GM23338 (cell line): Measurements from ENCODE around the gene GRM8. TPM values are rescaled to one million over a fixed set of nuclear protein-coding genes. Genes with fewer than 3 reads are reported as not detected.

ENCODE experiments used
- ATAC-seq: fragments of 200-7000 bp; cut with Tn5 transposase; 3 replicates; pipeline ENCODE4 v1.9.1; 2020
- DNase-seq: peaks from one replicate; pipeline ENCODE4 v3.0.0-alpha.2; 2015; ENCODE audit warnings: low spot score
- H2AFZ ChIP-seq: fragments of 200-600 bp; sonication (generic); 2 replicates; pipeline ENCODE4 v1.8.0; 2016; ENCODE audit warnings: antibody characterized with exemption, mild to moderate bottlenecking, moderate library complexity
- H3F3A ChIP-seq: fragments of 200-600 bp; sonication (generic); replicated peaks from 2 replicates; pipeline ENCODE4 v1.8.0; 2017; ENCODE audit warnings: antibody characterized with exemption, mixed run types, low read depth
- H3K27ac ChIP-seq: fragments of 200-600 bp; sonication (generic); 2 replicates; pipeline ENCODE4 v1.6.1; 2016; ENCODE audit warnings: low read depth
- H3K27me3 ChIP-seq: fragments of 200-600 bp; sonication (generic); 2 replicates; pipeline ENCODE4 v1.8.0; 2016; ENCODE audit warnings: mild to moderate bottlenecking, mixed run types, moderate library complexity; ENCODE audit not compliant: insufficient read depth
- H3K36me3 ChIP-seq: fragments of 200-600 bp; sonication (generic); 2 replicates; pipeline ENCODE4 v1.8.0; 2016; ENCODE audit warnings: mild to moderate bottlenecking; ENCODE audit not compliant: insufficient read depth
- H3K4me1 ChIP-seq: fragments of 200-600 bp; sonication (generic); 2 replicates; pipeline ENCODE4 v1.8.0; 2016; ENCODE audit warnings: mild to moderate bottlenecking, moderate library complexity; ENCODE audit not compliant: insufficient read depth
- H3K4me2 ChIP-seq: fragments of 200-600 bp; sonication (generic); 2 replicates; pipeline ENCODE4 v1.7.1; 2017; ENCODE audit warnings: mixed run types
- H3K4me3 ChIP-seq: fragments of 200-600 bp; sonication (generic); 2 replicates; pipeline ENCODE4 v1.6.1; 2016; ENCODE audit warnings: mixed run types
- H3K79me2 ChIP-seq: fragments of 200-600 bp; sonication (generic); replicated peaks from 2 replicates; pipeline ENCODE4 v1.8.0; 2017; ENCODE audit warnings: mild to moderate bottlenecking; ENCODE audit not compliant: insufficient read depth
- H3K9me2 ChIP-seq: fragments of 200-600 bp; sonication (generic); 2 replicates; pipeline ENCODE4 v1.8.0; 2017; ENCODE audit not compliant: insufficient read depth
- H4K20me1 ChIP-seq: fragments of 200-600 bp; sonication (generic); replicated peaks from 2 replicates; pipeline ENCODE4 v1.8.0; 2017; ENCODE audit warnings: mild to moderate bottlenecking; ENCODE audit not compliant: insufficient read depth
- H3K27ac Mint-ChIP-seq: 2 replicates; pipeline ENCODE4 v1.8.0; 2020; ENCODE audit warnings: inconsistent platforms, mild to moderate bottlenecking, moderate library complexity, mixed read lengths
- H3K27me3 Mint-ChIP-seq: 3 replicates; pipeline ENCODE4 v1.8.0; 2022; ENCODE audit warnings: low read depth, mild to moderate bottlenecking, moderate library complexity, mixed read lengths, inconsistent platforms; ENCODE audit not compliant: insufficient read depth, poor library complexity
- H3K36me3 Mint-ChIP-seq: 3 replicates; pipeline ENCODE4 v1.8.0; 2021; ENCODE audit warnings: low read depth, mild to moderate bottlenecking, inconsistent platforms, moderate library complexity, mixed read lengths
- H3K4me1 Mint-ChIP-seq: 3 replicates; pipeline ENCODE4 v1.8.0; 2020; ENCODE audit warnings: mild to moderate bottlenecking, inconsistent platforms, mixed read lengths
- H3K4me3 Mint-ChIP-seq: 3 replicates; pipeline ENCODE4 v1.8.0; 2021; ENCODE audit warnings: moderate library complexity, mild to moderate bottlenecking, inconsistent platforms, mixed read lengths
- H3K9me3 Mint-ChIP-seq: 3 replicates; pipeline ENCODE4 v1.8.0; 2020; ENCODE audit warnings: moderate library complexity, mild to moderate bottlenecking, inconsistent platforms, mixed read lengths
- CREB1 ChIP-seq: fragments of 250-450 bp; sonication (Bioruptor Pico); IDR thresholded peaks from 2 replicates; pipeline ENCODE4 v1.5.0; 2020; ENCODE audit warnings: low read depth, mild to moderate bottlenecking, moderate library complexity
- CTCF ChIP-seq, 2 experiments: fragments of 200-600 bp in 1 of 2; sonication (generic) in 1 of 2; conservative IDR thresholded peaks; 2 replicates each; pipeline versions ENCODE4 v1.5.1 to v1.6.1; 2016 to 2017; ENCODE audit warnings: antibody characterized with exemption in 2 of 2, low read depth in 2 of 2, mild to moderate bottlenecking in 2 of 2, moderate library complexity in 1 of 2
- ETS1 ChIP-seq: IDR thresholded peaks from 2 replicates; pipeline ENCODE4 v1.6.1; 2016; ENCODE audit warnings: antibody characterized with exemption
- EZH2 ChIP-seq: fragments of 200-600 bp; sonication (generic); IDR thresholded peaks from one replicate; pipeline ENCODE4 v1.8.0; 2017; ENCODE audit warnings: antibody characterized with exemption, mild to moderate bottlenecking, low read depth; ENCODE audit not compliant: unreplicated experiment
- EZH2phosphoT487 ChIP-seq: fragments of 200-600 bp; sonication (generic); IDR thresholded peaks from one replicate; pipeline ENCODE4 v1.8.1; 2018; ENCODE audit warnings: antibody characterized with exemption; ENCODE audit not compliant: unreplicated experiment
- JUNB ChIP-seq: IDR thresholded peaks from one replicate; pipeline ENCODE4 v1.6.1; 2016; ENCODE audit warnings: antibody characterized with exemption; ENCODE audit not compliant: unreplicated experiment
- STAT1 ChIP-seq: IDR thresholded peaks from one replicate; pipeline ENCODE4 v1.6.1; 2016; ENCODE audit warnings: antibody characterized with exemption; ENCODE audit not compliant: unreplicated experiment
- ZNF331 ChIP-seq: fragments of 250-450 bp; sonication (Bioruptor Pico); IDR thresholded peaks from 2 replicates; pipeline ENCODE4 v1.5.0; 2020; ENCODE audit warnings: low read depth, mild to moderate bottlenecking, moderate library complexity
- polyA plus RNA-seq: library from polyadenylated mRNA; unstranded; fragments of >200 nt; fragmentation: Nextera tagmentation; extraction: Ambion mirVana; gene quantifications from 2 replicates; pipeline ENCODE4 v1.2.1, GENCODE V29; 2016
- total RNA-seq: library from RNA; depleted of rRNA; stranded (reverse); fragments of >200 nt; shearing (Covaris generic); gene quantifications from 2 replicates; pipeline ENCODE4 v1.2.3, GENCODE V29; 2014
- TF ChIP-seq, protein P1 (sequence below): fragments of 250-450 bp; sonication (Bioruptor Pico); IDR thresholded peaks from 2 replicates; pipeline ENCODE4 v1.5.0; 2020; ENCODE audit warnings: mild to moderate bottlenecking, moderate library complexity
- TF ChIP-seq, protein P2 (sequence below): IDR thresholded peaks from one replicate; pipeline ENCODE4 v1.6.1; 2018; ENCODE audit warnings: antibody characterized with exemption; ENCODE audit not compliant: unreplicated experiment

Gene GRM8
- total and polyA plus RNA-seq, 2 experiments from 2014 or later: 1.9 to 6.6 TPM

DNA sequence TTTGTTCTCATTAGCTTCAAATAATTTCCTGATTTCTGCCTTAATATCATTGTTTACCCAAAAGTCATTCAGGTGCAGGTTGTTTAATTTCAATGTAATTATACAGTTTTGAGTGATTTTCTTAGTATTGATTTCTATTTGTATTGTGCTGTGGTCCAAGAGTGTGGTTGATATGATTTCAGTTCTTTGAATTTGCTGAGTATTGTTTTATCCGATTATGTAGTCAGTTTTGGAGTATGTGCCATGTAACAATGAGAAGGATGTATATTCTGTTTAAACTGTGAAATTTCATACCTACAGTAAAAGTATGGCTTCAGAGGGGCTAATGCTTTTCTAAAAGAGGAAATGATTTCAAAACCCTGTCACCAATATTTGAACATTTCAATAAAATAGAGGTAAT is 17.4 kb upstream of the GRM8 start (continued):
- TF ChIP-seq, protein P1, sequence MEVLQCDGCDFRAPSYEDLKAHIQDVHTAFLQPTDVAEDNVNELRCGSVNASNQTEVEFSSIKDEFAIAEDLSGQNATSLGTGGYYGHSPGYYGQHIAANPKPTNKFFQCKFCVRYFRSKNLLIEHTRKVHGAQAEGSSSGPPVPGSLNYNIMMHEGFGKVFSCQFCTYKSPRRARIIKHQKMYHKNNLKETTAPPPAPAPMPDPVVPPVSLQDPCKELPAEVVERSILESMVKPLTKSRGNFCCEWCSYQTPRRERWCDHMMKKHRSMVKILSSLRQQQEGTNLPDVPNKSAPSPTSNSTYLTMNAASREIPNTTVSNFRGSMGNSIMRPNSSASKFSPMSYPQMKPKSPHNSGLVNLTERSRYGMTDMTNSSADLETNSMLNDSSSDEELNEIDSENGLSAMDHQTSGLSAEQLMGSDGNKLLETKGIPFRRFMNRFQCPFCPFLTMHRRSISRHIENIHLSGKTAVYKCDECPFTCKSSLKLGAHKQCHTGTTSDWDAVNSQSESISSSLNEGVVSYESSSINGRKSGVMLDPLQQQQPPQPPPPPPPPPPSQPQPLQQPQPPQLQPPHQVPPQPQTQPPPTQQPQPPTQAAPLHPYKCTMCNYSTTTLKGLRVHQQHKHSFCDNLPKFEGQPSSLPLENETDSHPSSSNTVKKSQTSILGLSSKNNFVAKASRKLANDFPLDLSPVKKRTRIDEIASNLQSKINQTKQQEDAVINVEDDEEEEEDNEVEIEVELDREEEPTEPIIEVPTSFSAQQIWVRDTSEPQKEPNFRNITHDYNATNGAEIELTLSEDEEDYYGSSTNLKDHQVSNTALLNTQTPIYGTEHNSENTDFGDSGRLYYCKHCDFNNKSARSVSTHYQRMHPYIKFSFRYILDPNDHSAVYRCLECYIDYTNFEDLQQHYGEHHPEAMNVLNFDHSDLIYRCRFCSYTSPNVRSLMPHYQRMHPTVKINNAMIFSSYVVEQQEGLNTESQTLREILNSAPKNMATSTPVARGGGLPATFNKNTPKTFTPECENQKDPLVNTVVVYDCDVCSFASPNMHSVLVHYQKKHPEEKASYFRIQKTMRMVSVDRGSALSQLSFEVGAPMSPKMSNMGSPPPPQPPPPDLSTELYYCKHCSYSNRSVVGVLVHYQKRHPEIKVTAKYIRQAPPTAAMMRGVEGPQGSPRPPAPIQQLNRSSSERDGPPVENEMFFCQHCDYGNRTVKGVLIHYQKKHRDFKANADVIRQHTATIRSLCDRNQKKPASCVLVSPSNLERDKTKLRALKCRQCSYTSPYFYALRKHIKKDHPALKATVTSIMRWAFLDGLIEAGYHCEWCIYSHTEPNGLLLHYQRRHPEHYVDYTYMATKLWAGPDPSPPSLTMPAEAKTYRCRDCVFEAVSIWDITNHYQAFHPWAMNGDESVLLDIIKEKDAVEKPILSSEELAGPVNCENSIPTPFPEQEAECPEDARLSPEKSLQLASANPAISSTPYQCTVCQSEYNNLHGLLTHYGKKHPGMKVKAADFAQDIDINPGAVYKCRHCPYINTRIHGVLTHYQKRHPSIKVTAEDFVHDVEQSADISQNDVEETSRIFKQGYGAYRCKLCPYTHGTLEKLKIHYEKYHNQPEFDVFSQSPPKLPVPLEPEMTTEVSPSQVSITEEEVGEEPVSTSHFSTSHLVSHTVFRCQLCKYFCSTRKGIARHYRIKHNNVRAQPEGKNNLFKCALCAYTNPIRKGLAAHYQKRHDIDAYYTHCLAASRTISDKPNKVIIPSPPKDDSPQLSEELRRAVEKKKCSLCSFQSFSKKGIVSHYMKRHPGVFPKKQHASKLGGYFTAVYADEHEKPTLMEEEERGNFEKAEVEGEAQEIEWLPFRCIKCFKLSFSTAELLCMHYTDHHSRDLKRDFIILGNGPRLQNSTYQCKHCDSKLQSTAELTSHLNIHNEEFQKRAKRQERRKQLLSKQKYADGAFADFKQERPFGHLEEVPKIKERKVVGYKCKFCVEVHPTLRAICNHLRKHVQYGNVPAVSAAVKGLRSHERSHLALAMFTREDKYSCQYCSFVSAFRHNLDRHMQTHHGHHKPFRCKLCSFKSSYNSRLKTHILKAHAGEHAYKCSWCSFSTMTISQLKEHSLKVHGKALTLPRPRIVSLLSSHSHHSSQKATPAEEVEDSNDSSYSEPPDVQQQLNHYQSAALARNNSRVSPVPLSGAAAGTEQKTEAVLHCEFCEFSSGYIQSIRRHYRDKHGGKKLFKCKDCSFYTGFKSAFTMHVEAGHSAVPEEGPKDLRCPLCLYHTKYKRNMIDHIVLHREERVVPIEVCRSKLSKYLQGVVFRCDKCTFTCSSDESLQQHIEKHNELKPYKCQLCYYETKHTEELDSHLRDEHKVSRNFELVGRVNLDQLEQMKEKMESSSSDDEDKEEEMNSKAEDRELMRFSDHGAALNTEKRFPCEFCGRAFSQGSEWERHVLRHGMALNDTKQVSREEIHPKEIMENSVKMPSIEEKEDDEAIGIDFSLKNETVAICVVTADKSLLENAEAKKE (CRISPR knock-in tag): no peak
- no peak for TF ChIP-seq EZH2
- TF ChIP-seq CTCF (conservative IDR thresholded peaks at IDR 0.05; ENCODE audit: low read depth in 2 of 2): no peak
- no peak for TF ChIP-seq JUNB
- TF ChIP-seq ZNF331: no peak

- Histone ChIP-seq H3K4me1 (no peaks in the 10 kb centered on the region), H3K9me2 (no peaks in the 10 kb centered on the region), H2AFZ (no peak overlapping the region), H3K36me3 (no peaks in the 10 kb centered on the region), H3K4me3 (no peak overlapping the region), H3K4me2 (no peak overlapping the region), H3K79me2 (no peaks in the 10 kb centered on the region), H4K20me1 (no peaks in the 10 kb centered on the region), H3K27ac (no peak overlapping the region), H3K27me3 (no peaks in the 10 kb centered on the region; the same call in 1 of the 2 replicates), H3F3A (no peaks in the 10 kb centered on the region)
- Mint-ChIP-seq H3K4me1 (no peaks in the 10 kb centered on the region), H3K27ac (no peak overlapping the region), H3K9me3 (no peaks in the 10 kb centered on the region), H3K27me3 (no peaks in the 10 kb centered on the region), H3K36me3 (no peaks in the 10 kb centered on the region), H3K4me3 (no peak overlapping the region)
- DNase-seq (no peak), ATAC-seq (no peak)
- no peak for TF ChIP-seq ETS1
- TF ChIP-seq, protein P2, sequence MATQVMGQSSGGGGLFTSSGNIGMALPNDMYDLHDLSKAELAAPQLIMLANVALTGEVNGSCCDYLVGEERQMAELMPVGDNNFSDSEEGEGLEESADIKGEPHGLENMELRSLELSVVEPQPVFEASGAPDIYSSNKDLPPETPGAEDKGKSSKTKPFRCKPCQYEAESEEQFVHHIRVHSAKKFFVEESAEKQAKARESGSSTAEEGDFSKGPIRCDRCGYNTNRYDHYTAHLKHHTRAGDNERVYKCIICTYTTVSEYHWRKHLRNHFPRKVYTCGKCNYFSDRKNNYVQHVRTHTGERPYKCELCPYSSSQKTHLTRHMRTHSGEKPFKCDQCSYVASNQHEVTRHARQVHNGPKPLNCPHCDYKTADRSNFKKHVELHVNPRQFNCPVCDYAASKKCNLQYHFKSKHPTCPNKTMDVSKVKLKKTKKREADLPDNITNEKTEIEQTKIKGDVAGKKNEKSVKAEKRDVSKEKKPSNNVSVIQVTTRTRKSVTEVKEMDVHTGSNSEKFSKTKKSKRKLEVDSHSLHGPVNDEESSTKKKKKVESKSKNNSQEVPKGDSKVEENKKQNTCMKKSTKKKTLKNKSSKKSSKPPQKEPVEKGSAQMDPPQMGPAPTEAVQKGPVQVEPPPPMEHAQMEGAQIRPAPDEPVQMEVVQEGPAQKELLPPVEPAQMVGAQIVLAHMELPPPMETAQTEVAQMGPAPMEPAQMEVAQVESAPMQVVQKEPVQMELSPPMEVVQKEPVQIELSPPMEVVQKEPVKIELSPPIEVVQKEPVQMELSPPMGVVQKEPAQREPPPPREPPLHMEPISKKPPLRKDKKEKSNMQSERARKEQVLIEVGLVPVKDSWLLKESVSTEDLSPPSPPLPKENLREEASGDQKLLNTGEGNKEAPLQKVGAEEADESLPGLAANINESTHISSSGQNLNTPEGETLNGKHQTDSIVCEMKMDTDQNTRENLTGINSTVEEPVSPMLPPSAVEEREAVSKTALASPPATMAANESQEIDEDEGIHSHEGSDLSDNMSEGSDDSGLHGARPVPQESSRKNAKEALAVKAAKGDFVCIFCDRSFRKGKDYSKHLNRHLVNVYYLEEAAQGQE: no peak
- TF ChIP-seq CREB1 (CRISPR knock-in tag): no peak
- TF ChIP-seq STAT1: no peak
- TF ChIP-seq EZH2phosphoT487: no peak
- TF ChIP-seq ZNF331: no peak
Measured at GRCh38 chr7:127266047-127266446, 13.3 kb upstream of the GRM8 start.
